Tongue (tissue), 3 donors: Measurements from ENCODE around the gene MARK3. TPM values are rescaled to one million over a fixed set of nuclear protein-coding genes. Genes with fewer than 3 reads are reported as not detected.

Experiments
- DNase-seq: peaks from one replicate; pipeline ENCODE4 v3.0.0-alpha.2; 2015
- small RNA-seq: library from RNA; depleted of rRNA; stranded (forward); fragments of <200 nt; gene quantifications from one replicate; pipeline ENCODE3, GENCODE V24; 2014; ENCODE audit warnings: low replicate concordance
- total RNA-seq: library from RNA; depleted of rRNA; stranded (reverse); fragments of >200 nt; gene quantifications from one replicate; pipeline ENCODE4 v1.2.3, GENCODE V29; 2014

Gene MARK3
- total RNA-seq, 1 donor from 2014 or later = 77.9 TPM

DNA sequence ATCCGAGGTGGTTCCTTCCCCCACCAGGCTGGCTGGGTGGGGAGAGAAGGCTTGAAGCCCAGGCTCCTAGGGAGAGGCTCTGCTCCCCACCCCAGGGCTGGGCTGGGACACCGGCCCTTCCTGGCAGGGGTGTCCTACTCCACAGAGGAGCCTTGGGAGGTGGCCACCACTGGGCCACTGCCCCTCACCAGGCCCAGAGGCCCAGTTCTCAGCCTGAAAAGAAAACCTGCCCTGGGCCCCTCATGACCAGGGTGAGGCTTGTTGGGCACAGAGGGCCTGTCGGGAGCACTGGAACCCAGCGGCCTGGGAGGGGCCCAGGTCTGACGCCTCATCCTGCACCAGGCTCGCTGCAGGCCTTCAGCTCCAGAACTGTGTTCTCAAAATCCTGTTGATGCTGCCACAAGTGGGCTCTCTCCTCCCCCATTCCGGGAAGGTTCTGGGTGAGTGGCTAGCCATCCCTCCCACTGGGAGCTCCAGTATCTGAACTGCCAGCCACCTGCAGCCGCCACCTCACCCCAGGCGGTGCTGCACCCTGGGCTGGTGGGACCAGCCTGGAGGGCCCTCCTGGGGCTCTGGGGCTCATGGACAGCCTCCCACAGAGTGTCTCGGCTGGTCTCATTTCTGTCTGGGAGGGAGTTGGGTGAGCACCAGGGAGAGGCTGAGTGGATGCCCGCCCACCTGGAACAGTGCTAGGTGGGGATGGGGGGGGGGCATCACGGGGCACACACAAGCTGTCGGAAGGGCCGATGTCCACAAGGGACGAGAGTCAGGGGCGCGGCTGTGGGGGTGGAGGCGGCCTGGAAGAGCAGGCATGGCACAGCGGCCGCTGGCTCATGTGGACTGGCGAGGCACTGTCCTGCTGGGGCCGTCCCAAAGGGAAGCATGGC lies 165.5 kb downstream of the MARK3 start:
- DNase-seq = no peak

DNA sequence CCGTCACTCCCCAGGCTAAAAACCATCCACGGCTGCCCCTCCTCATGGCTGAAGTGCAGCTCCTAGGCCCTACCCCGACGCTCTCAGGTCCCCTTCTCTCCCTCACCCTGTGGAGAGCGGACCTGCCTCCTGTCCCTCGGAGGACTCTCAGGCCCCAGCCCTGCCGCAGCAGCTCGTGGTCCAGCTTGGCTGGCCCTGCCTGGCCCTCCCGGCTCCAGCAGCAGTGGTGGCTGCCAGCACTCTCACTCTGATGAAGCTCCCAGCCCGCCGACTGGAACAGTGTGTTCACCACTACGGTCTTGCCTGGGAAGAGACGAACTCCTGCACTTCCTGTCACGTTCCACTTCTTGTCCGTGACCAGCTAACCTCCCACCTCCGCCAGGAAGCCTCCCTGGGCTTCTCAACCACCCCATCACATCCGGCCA lies 166.1 kb downstream of the MARK3 start:
- no peak for DNase-seq

DNA sequence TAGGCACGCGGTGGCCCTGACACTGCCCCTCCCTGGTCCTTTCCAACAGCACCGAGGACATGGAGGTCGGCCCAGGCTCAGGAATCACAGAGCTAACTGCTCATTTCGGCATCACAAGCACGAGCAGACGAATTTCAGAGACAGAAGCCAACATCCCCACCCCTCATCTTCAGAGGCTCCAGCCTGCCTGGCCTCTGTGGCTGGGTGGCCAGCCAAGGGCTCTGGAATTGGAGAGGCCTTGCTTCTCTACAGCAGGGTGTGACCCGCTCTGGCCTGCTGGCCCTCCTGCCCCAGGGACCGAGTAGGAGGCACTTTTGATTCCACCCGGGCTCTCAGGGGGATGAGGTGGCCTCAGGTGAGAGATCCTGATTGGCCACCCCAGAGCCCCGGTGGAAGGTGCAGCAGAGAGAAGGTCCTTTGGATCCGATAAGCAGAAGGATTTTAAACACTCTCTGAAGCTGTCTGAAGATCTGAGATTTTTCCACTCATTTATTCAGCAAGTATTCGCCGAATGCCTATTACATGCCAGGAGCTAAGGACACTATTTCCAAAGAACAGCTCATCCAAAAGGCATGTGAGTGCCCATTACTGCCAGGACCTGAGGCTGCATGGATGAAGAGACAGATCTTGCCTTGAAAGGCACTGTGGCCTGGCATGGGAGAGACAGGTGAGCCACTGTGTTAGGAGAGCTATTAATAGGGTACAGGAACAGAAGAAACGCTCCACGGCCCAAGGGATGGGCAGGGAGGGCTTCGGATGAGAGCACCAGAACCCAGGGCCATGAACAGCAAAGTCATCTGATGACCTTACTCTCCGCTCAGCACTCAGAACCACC lies 167.0 kb downstream of the MARK3 start:
- DNase-seq = no peak

DNA sequence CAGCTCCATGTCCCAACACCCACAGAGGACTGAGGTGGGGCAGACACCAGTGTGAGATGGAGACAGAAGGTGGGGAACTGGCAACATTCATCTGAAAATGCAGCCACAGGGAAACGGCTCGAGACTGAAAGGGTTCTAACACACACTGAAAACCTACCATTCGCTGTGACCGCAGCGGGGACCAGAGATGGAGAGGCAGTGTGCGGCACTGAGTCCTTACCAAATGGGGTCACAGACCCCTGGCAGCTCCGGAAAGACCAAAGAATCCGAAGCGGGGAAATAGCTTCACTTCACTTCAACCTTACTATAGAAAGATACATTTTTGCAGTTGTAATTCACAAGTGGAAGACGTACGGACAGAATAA lies 167.6 kb downstream of the MARK3 start:
- no peak for DNase-seq

Small RNA genes lying within 50 kb of the gene (small RNA-seq; reads per million reads assigned to genes)
- gene RNU7-160P = not detected
- gene SNORA28 = 23.4 reads per million, percentile 95 among the genes with 10 or more reads in this experiment

Other genes starting within 250 kb of the MARK3 start
- 194 TPM for gene EIF5, start 51.2 kb upstream of the MARK3 start, total RNA-seq
- gene CKB, start 137.4 kb downstream of the MARK3 start, total RNA-seq = 105 TPM
- 7.0 TPM for gene TRMT61A, start 143.8 kb downstream of the MARK3 start, total RNA-seq
- gene BAG5, start 177.2 kb downstream of the MARK3 start, total RNA-seq = 34.9 TPM
- gene COA8, start 177.5 kb downstream of the MARK3 start, total RNA-seq = 33.8 TPM
- gene KLC1, start 243.8 kb downstream of the MARK3 start, total RNA-seq = 273 TPM